Naive thymus-derived CD8-positive, alpha-beta T cell (primary cell): ENCODE measurements around the gene MEDAG. TPM values are rescaled to one million over a fixed set of nuclear protein-coding genes. Genes with fewer than 3 reads are reported as not detected.
"Not testable (repeated sequence)": the region's sequence is repeated elsewhere in the genome, so short reads cannot be mapped to it uniquely, and the experiment has no call there.

Experiments
- ATAC-seq, 2 donors: fragments of 150-1000 bp; cut with Tn5 transposase in 1 of 2; sonication (Bioruptor Pico), chemical (Tn5 transposase) in 1 of 2; 1 replicate in 1 of 2; 2 replicates in 1 of 2; pipeline ENCODE4 v1.10.0; 2021; ENCODE audit warnings: mild to moderate bottlenecking in 2 of 2, moderate library complexity in 2 of 2
- POLR2A ChIA-PET: fragments of 350-600 bp; sonication (Branson Sonifier 250); formaldehyde crosslinking; loops from one replicate; lab custom pipeline; 2021; ENCODE audit warnings: antibody characterized with exemption; lab: Charles Lee
- DNase-seq, 10 donors: peaks; one replicate each; pipeline versions ENCODE4 v3.0.0 to v3.0.0-alpha.2; 2020 to 2022
- H3K27ac Mint-ChIP-seq, 10 donors: one replicate each; pipeline ENCODE4 v1.8.0; 2020 to 2022; ENCODE audit warnings: mild to moderate bottlenecking in 10 of 10, mixed read lengths in 10 of 10, moderate library complexity in 4 of 10, inconsistent platforms in 1 of 10
- H3K27me3 Mint-ChIP-seq, 5 donors: one replicate each; pipeline ENCODE4 v1.8.0; 2021 to 2022; ENCODE audit warnings: mixed read lengths in 5 of 5
- H3K36me3 Mint-ChIP-seq, 3 donors: one replicate each; pipeline ENCODE4 v1.8.0; 2020 to 2022; ENCODE audit warnings: mixed read lengths in 3 of 3, mild to moderate bottlenecking in 2 of 3, inconsistent platforms in 1 of 3
- H3K4me1 Mint-ChIP-seq, 4 donors: one replicate each; pipeline ENCODE4 v1.8.0; 2021 to 2022; ENCODE audit warnings: mixed read lengths in 4 of 4
- H3K4me3 Mint-ChIP-seq, 10 donors: one replicate each; pipeline ENCODE4 v1.8.0; 2020 to 2022; ENCODE audit warnings: mild to moderate bottlenecking in 10 of 10, mixed read lengths in 10 of 10, moderate library complexity in 6 of 10, inconsistent platforms in 1 of 10
- H3K9me3 Mint-ChIP-seq, 9 donors: one replicate each; pipeline ENCODE4 v1.8.0; 2020 to 2022; ENCODE audit warnings: mixed read lengths in 9 of 9, mild to moderate bottlenecking in 3 of 9, inconsistent platforms in 1 of 9, moderate library complexity in 1 of 9
- polyA plus RNA-seq, 3 donors: library from polyadenylated mRNA; unstranded; fragments of 300-500 nt; fragmentation: Illumina TruSeq; gene quantifications; one replicate each; pipeline ENCODE4 v1.2.3, GENCODE V29; 2021
- total RNA-seq, 8 experiments: library from RNA in 2 of 8; stranded (reverse) in 2 of 8; gene quantifications; one replicate each; pipeline ENCODE4 v1.2.3 and lab custom pipeline; 2021 to 2026

The MEDAG gene
- total and polyA plus RNA-seq, 5 experiments from 2014 or later: not detected

GRCh38 chr13:30923418-30923817, 17.3 kb downstream of the MEDAG start:
- no peak for ATAC-seq
- Mint-ChIP-seq H3K4me3 (no peak overlapping the region), H3K9me3 (no peaks in the 10 kb centered on the region), H3K36me3 (no peaks in the 10 kb centered on the region), H3K27ac (no peak overlapping the region), H3K27me3 (peaks cover 6 to 23% (median 11%) of the 10 kb centered on the region in 5 donors), H3K4me1 (peaks cover 3 to 7% (median 5%) of the 10 kb centered on the region in 4 donors)
- POLR2A ChIA-PET: no interaction called here
- DNase-seq: no peak

DNA sequence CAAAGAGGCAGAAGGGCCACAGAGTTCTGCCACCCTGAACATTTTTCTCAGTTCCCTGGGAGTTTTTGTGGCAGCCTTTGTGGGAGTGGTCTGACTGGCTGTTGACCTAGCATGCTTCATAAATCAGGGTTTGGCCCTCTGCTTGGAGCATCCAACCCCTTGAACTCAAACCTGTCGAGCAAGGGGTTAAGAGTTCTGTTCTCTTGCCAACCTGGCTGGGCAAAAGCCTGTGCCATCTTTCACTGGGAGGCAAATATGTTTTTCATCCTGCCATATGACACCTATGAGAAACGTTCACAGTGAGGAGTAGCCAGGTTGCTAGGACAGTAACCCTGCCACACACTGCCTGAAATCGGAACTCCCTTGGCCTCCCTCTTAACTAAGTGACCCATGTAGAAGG, 18.6 kb downstream of the MEDAG start:
- no peaks in the 10 kb centered on the region for H3K36me3 Mint-ChIP-seq
- H3K27me3 Mint-ChIP-seq: peaks cover 10 to 36% (median 17%) of the 10 kb centered on the region in 5 donors
- peaks cover 3 to 7% (median 5%) of the 10 kb centered on the region in 4 donors for H3K4me1 Mint-ChIP-seq
- ATAC-seq (no peak), DNase-seq (no peak)
- H3K27ac Mint-ChIP-seq: no peak overlapping the region
- POLR2A ChIA-PET: no interaction called here
- no peak overlapping the region for H3K4me3 Mint-ChIP-seq
- H3K9me3 Mint-ChIP-seq: no peaks in the 10 kb centered on the region

DNA sequence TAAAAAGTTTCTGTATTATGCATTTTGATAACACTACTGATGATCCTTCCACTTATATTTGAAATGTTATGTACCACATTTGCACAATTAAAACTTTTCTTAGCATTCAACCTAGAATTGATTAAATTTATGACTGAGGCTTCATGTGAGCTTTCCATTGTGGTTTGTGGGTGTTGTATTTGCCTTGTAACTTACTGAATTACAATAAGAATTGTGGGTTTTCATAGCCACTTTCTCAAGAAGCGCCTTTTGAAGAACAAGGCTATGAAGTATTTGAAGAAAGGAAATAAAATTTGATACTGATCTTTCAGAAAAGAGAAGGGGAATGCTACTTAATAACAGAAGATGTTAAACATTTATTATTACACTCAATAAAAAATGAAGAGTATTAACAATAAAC, 19.4 kb downstream of the MEDAG start:
- ATAC-seq (no peak), DNase-seq (no peak)
- H3K27me3 Mint-ChIP-seq: peaks cover 14 to 43% (median 17%) of the 10 kb centered on the region in 5 donors
- H3K27ac Mint-ChIP-seq: no peak overlapping the region
- H3K9me3 Mint-ChIP-seq: no peaks in the 10 kb centered on the region
- no peak overlapping the region for H3K4me3 Mint-ChIP-seq
- H3K36me3 Mint-ChIP-seq: no peaks in the 10 kb centered on the region
- peaks cover 3 to 7% (median 5%) of the 10 kb centered on the region in 4 donors for H3K4me1 Mint-ChIP-seq
- POLR2A ChIA-PET: no interaction called here

GRCh38 chr13:30926781-30927180, 20.7 kb downstream of the MEDAG start:
- H3K27ac Mint-ChIP-seq: no peak overlapping the region
- H3K27me3 Mint-ChIP-seq: peaks cover 16 to 57% (median 22%) of the 10 kb centered on the region in 5 donors
- H3K4me3 Mint-ChIP-seq: no peak overlapping the region
- POLR2A ChIA-PET: no interaction called here
- DNase-seq (no peak), ATAC-seq (no peak)
- H3K36me3 Mint-ChIP-seq: no peaks in the 10 kb centered on the region
- peaks cover 3 to 7% (median 5%) of the 10 kb centered on the region in 4 donors for H3K4me1 Mint-ChIP-seq
- H3K9me3 Mint-ChIP-seq: no peaks in the 10 kb centered on the region

DNA sequence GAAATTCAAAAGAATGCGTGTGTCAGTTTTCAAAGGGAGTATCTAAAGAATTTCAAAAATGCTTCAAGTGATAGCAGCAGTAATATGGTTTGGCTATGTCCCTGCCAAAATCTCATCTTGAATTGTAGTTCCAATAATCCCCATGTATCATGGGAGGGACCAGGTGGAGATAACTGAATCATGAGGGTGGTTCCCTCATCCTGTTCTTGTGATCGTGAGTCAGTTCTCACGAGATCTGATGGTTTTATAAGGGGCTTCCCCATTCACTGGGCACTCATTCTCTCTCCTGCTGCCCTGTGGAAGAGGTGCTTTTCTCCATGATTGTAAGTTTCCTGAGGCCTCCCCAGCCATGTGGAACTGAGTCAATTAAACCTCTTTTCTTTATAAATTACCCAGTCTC, 21.1 kb downstream of the MEDAG start:
- peaks cover 19 to 61% (median 26%) of the 10 kb centered on the region in 5 donors for H3K27me3 Mint-ChIP-seq
- DNase-seq, H3K27ac Mint-ChIP-seq, ATAC-seq, POLR2A ChIA-PET, H3K9me3 Mint-ChIP-seq, H3K4me1 Mint-ChIP-seq, H3K36me3 Mint-ChIP-seq, H3K4me3 Mint-ChIP-seq: not testable (repeated sequence)

DNA sequence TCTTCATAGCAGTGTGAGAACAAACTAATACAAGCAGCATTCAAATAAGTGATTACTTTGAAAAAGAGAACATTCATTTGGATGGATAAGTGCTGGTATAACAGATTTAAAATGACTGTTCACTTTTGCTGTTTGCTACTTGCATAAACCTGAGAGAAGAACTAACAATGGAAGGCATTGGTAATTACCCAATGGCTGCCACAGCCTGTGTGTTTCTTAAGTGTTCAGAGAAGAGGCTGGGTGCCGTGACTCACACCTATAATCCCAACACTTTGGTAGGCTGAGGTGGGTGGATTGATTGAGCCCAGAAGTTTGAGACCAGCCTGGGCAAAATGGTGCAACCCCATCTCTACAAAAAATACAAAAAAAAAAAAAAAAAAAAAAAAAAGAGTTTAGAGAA, 21.5 kb downstream of the MEDAG start:
- peaks cover 3 to 7% (median 5%) of the 10 kb centered on the region in 4 donors for H3K4me1 Mint-ChIP-seq
- no peak for ATAC-seq
- no peak overlapping the region for H3K4me3 Mint-ChIP-seq
- no peak overlapping the region for H3K27ac Mint-ChIP-seq
- H3K27me3 Mint-ChIP-seq: peaks cover 21 to 65% (median 29%) of the 10 kb centered on the region in 5 donors
- H3K9me3 Mint-ChIP-seq: no peaks in the 10 kb centered on the region
- H3K36me3 Mint-ChIP-seq: no peaks in the 10 kb centered on the region
- no peak for DNase-seq
- POLR2A ChIA-PET: no interaction called here

DNA sequence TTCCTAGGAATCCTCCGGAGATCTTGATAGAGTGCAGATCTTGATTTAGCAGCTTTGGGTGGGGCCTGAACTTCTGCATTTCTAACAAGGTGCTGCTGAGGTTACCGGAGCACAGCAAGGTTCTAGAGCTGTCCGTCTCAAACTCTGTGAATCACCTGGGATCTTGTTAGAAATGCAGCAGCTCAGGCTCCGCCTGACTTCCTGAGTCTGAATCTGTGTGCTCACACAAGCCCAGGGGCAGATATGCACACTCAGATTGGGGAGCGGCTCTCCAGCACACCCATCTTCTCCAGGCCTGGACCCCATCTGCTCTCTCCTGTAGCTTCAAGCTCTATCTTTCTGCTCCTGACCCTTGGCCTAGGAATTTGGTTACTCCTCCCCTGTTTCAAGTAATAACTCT, 22.9 kb downstream of the MEDAG start:
- no peak for ATAC-seq
- Mint-ChIP-seq H3K27me3 (peaks cover 21 to 67% (median 29%) of the 10 kb centered on the region in 5 donors), H3K4me3 (no peak overlapping the region)

GRCh38 chr13:30932481-30933353, 26.6 kb downstream of the MEDAG start, which contains the start of gene TEX26:
TEX26 (plus strand) TSS chr13:30932656; CDS start chr13:30932716, 60 bp downstream.
- H3K4me1 Mint-ChIP-seq: no peaks in the 10 kb centered on the region

More for the DNA sequence above, 22.9 kb downstream of the MEDAG start:
- POLR2A ChIA-PET: no interaction called here
- no peak for DNase-seq
- Mint-ChIP-seq H3K36me3 (no peaks in the 10 kb centered on the region), H3K4me1 (peaks cover 3 to 7% (median 5%) of the 10 kb centered on the region in 4 donors), H3K27ac (no peak overlapping the region), H3K9me3 (no peaks in the 10 kb centered on the region)

GRCh38 chr13:30933354-30933670, 27.2 kb downstream of the MEDAG start:
- no peaks in the 10 kb centered on the region for H3K4me1 Mint-ChIP-seq
- POLR2A ChIA-PET: no interaction called here

More at GRCh38 chr13:30932481-30933353, 26.6 kb downstream of the MEDAG start, which contains the start of gene TEX26:
- no peak within 1 kb of the TSS for H3K27ac Mint-ChIP-seq
- no peak within 1 kb of the TSS for H3K4me3 Mint-ChIP-seq
- peaks cover 27 to 79% (median 36%) of the 10 kb centered on the region in 5 donors for H3K27me3 Mint-ChIP-seq
- POLR2A ChIA-PET: no interaction called here
- H3K9me3 Mint-ChIP-seq: peaks cover 0 to 10% (median 4%) of the 10 kb centered on the region in 9 donors
- ATAC-seq (no peak), DNase-seq (no peak)
- H3K36me3 Mint-ChIP-seq: peaks cover 0 to 9% (median 0%) of the 10 kb centered on the region in 3 donors

GRCh38 chr13:30934381-30934780, 28.3 kb downstream of the MEDAG start:
- Mint-ChIP-seq H3K27ac (no peak overlapping the region), H3K27me3 (peaks cover 25 to 69% (median 33%) of the 10 kb centered on the region in 5 donors), H3K9me3 (peaks cover 0 to 14% (median 6%) of the 10 kb centered on the region in 9 donors), H3K4me3 (no peak overlapping the region), H3K36me3 (peaks cover 0 to 12% (median 0%) of the 10 kb centered on the region in 3 donors), H3K4me1 (no peaks in the 10 kb centered on the region)
- POLR2A ChIA-PET: no interaction called here
- ATAC-seq (no peak), DNase-seq (no peak)

More at GRCh38 chr13:30933354-30933670, 27.2 kb downstream of the MEDAG start:
- ATAC-seq: no peak
- Mint-ChIP-seq H3K36me3 (peaks cover 0 to 12% (median 0%) of the 10 kb centered on the region in 3 donors), H3K27ac (no peak overlapping the region), H3K27me3 (peaks cover 27 to 79% (median 36%) of the 10 kb centered on the region in 5 donors), H3K4me3 (no peak overlapping the region), H3K9me3 (peaks cover 0 to 12% (median 6%) of the 10 kb centered on the region in 9 donors)
- no peak for DNase-seq

GRCh38 chr13:30934803-30935202, 28.7 kb downstream of the MEDAG start:
- Mint-ChIP-seq H3K4me1 (no peaks in the 10 kb centered on the region), H3K9me3 (peaks cover 0 to 14% (median 6%) of the 10 kb centered on the region in 9 donors), H3K27ac (no peak overlapping the region), H3K4me3 (no peak overlapping the region), H3K36me3 (peaks cover 0 to 12% (median 0%) of the 10 kb centered on the region in 3 donors), H3K27me3 (peaks cover 22 to 65% (median 32%) of the 10 kb centered on the region in 5 donors)
- POLR2A ChIA-PET: no interaction called here
- DNase-seq: no peak
- no peak for ATAC-seq

DNA sequence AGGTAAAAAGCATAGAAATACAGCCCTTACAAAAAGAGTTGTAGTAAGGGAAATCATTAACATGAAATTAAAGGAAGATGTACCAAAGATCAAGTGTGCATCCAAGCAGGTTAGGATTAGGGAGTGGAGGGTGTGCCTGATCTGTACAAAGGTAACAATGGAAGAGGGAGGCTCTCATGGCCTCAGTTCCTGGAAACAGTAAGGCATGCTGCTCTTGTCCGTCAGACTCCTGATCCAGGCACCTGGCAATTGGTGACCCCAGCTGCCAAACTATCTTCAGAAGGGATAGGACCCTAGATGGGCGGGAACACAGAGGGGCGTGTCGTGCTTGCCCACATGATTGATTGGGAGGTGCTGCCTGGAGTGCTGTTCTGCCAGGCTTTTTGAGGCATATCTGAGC, 30.9 kb downstream of the MEDAG start:
- ATAC-seq (no peak), DNase-seq (no peak)
- H3K36me3 Mint-ChIP-seq: peaks cover 0 to 12% (median 0%) of the 10 kb centered on the region in 3 donors
- H3K27ac Mint-ChIP-seq: no peak overlapping the region
- no peaks in the 10 kb centered on the region for H3K4me1 Mint-ChIP-seq
- H3K4me3 Mint-ChIP-seq: no peak overlapping the region
- POLR2A ChIA-PET: no interaction called here
- peaks cover 12 to 43% (median 22%) of the 10 kb centered on the region in 5 donors for H3K27me3 Mint-ChIP-seq
- peaks cover 0 to 14% (median 6%) of the 10 kb centered on the region in 9 donors for H3K9me3 Mint-ChIP-seq

- Mint-ChIP-seq H3K4me1 (no peaks in the 10 kb centered on the region), H3K4me3 (no peak overlapping the region), H3K27me3 (peaks cover 11 to 28% (median 19%) of the 10 kb centered on the region in 5 donors), H3K36me3 (peaks cover 0 to 12% (median 1%) of the 10 kb centered on the region in 3 donors), H3K9me3 (peaks cover 6 to 31% (median 19%) of the 10 kb centered on the region in 9 donors), H3K27ac (no peak overlapping the region)
- POLR2A ChIA-PET: no interaction called here
- ATAC-seq (no peak), DNase-seq (no peak)
Observed at GRCh38 chr13:30943881-30944280, 37.8 kb downstream of the MEDAG start.
